ENCODE measurements around the gene RRP1.

Gene RRP1

GRCh38 chr21:43751955-43752591, 37.3 kb upstream of the RRP1 start:
- Mint-ChIP-seq H3K4me1 (peaks cover 4% of the 10 kb centered on the region), H3K4me3 (no peak overlapping the region), H3K27me3 (ENCODE audit: low read depth, poor library complexity) (no peaks in the 10 kb centered on the region), H3K36me3 (ENCODE audit: low read depth) (peaks cover 40% of the 10 kb centered on the region), H3K9me3 (no peaks in the 10 kb centered on the region), H3K27ac (no peak overlapping the region)
- no peak for DNase-seq
- TF ChIP-seq CTCF (IDR thresholded peaks at IDR 0.05) = no peak

- DNase-seq = no peak
- H3K36me3 Mint-ChIP-seq (ENCODE audit: low read depth) = peaks cover 31% of the 10 kb centered on the region
- no peaks in the 10 kb centered on the region for H3K9me3 Mint-ChIP-seq
- no peaks in the 10 kb centered on the region for H3K27me3 Mint-ChIP-seq (ENCODE audit: low read depth, poor library complexity)
- TF ChIP-seq CTCF (IDR thresholded peaks at IDR 0.05) = no peak
- H3K27ac Mint-ChIP-seq = no peak overlapping the region
- peaks cover 10% of the 10 kb centered on the region for H3K4me1 Mint-ChIP-seq
- H3K4me3 Mint-ChIP-seq = no peak overlapping the region
Observed at GRCh38 chr21:43752758-43753438, 36.5 kb upstream of the RRP1 start.

- peaks cover 15% of the 10 kb centered on the region for H3K4me1 Mint-ChIP-seq
- H3K27ac Mint-ChIP-seq = no peak overlapping the region
- H3K9me3 Mint-ChIP-seq = no peaks in the 10 kb centered on the region
- TF ChIP-seq CTCF (IDR thresholded peaks at IDR 0.05) = no peak
- no peaks in the 10 kb centered on the region for H3K27me3 Mint-ChIP-seq (ENCODE audit: low read depth, poor library complexity)
- peaks cover 30% of the 10 kb centered on the region for H3K36me3 Mint-ChIP-seq (ENCODE audit: low read depth)
- no peak overlapping the region for H3K4me3 Mint-ChIP-seq
- DNase-seq = no peak
Observed at GRCh38 chr21:43753439-43753799, 36.0 kb upstream of the RRP1 start.

- DNase-seq = no peak
Observed at GRCh38 chr21:43754948-43755781, 34.2 kb upstream of the RRP1 start.

GRCh38 chr21:43755820-43756594, 33.4 kb upstream of the RRP1 start:
- no peak for TF ChIP-seq CTCF (IDR thresholded peaks at IDR 0.05)
- DNase-seq = no peak
- Mint-ChIP-seq H3K36me3 (ENCODE audit: low read depth) (peaks cover 23% of the 10 kb centered on the region), H3K9me3 (no peaks in the 10 kb centered on the region), H3K27me3 (ENCODE audit: low read depth, poor library complexity) (no peaks in the 10 kb centered on the region), H3K27ac (peak overlapping the region; percentile 42), H3K4me1 (peaks cover 21% of the 10 kb centered on the region), H3K4me3 (no peak overlapping the region)

More at GRCh38 chr21:43754948-43755781, 34.2 kb upstream of the RRP1 start:
- peaks cover 21% of the 10 kb centered on the region for H3K4me1 Mint-ChIP-seq
- TF ChIP-seq CTCF (IDR thresholded peaks at IDR 0.05) = no peak
- H3K4me3 Mint-ChIP-seq = no peak overlapping the region
- H3K27ac Mint-ChIP-seq = no peak overlapping the region
- peaks cover 30% of the 10 kb centered on the region for H3K36me3 Mint-ChIP-seq (ENCODE audit: low read depth)
- no peaks in the 10 kb centered on the region for H3K9me3 Mint-ChIP-seq
- H3K27me3 Mint-ChIP-seq (ENCODE audit: low read depth, poor library complexity) = no peaks in the 10 kb centered on the region

Data from nephron progenitor cell (in vitro differentiated cells).